GM12878 (cell line): ENCODE measurements around the gene DPY19L3. TPM values are rescaled to one million over a fixed set of nuclear protein-coding genes. Genes with fewer than 3 reads are reported as not detected.

Source experiments
- ATAC-seq: fragments of 200-7000 bp; cut with Tn5 transposase; 3 replicates; pipeline ENCODE4 v1.9.1; 2020; ENCODE audit warnings: mild to moderate bottlenecking, moderate library complexity
- BruUV-seq: library from RNA; stranded (reverse); fragments of 400-500 nt; replicated peaks from 2 replicates; lab custom pipeline; 2021; lab: Mats Ljungman, UMichigan
- CTCF ChIA-PET: fragments of 300-600 bp; sonication (Branson Sonifier 250); formaldehyde crosslinking; extraction: SDS; loops from one replicate; lab custom pipeline; 2021; ENCODE audit warnings: inconsistent platforms; lab: Yijun Ruan, JAX
- POLR2A ChIA-PET: fragments of 350-600 bp; formaldehyde crosslinking; extraction: SDS; loops from one replicate; lab custom pipeline; 2021; ENCODE audit warnings: inconsistent platforms; lab: Charles Lee
- RAD21 ChIA-PET: fragments of 300-600 bp; sonication (Branson Sonifier 250); formaldehyde crosslinking; loops from one replicate; lab custom pipeline; 2023; ENCODE audit warnings: antibody characterized with exemption; ENCODE audit not compliant: unreplicated experiment; lab: Charles Lee
- SMC1A ChIA-PET: fragments of 300-600 bp; sonication (Branson Sonifier 250); formaldehyde crosslinking; loops from one replicate; lab custom pipeline; 2023; ENCODE audit not compliant: unreplicated experiment, uncharacterized antibody; lab: Charles Lee
- DNase-seq: peaks from one replicate; pipeline ENCODE4 v3.0.0-alpha.2; 2011; ENCODE audit warnings: low read depth, low spot score
- FAIRE-seq: peaks from 3 replicates; lab custom pipeline; 2011; peaks lifted over from hg19 to GRCh38; lab: Jason Lieb, UNC
- H2AFZ ChIP-seq: 2 replicates; pipeline ENCODE4 v1.6.0; 2011; ENCODE audit warnings: low read depth, low read length, control low read depth; ENCODE audit not compliant: control insufficient read depth
- H3K27ac ChIP-seq: 2 replicates; pipeline ENCODE4 v1.5.1; 2011; ENCODE audit warnings: control low read depth; ENCODE audit not compliant: control insufficient read depth, insufficient read depth
- H3K27me3 ChIP-seq, 2 experiments: replicated peaks in 1 of 2; 2 replicates each; pipeline versions ENCODE4 v1.6.0 to v1.6.1; 2011; ENCODE audit warnings: low read length in 1 of 2; ENCODE audit not compliant: control insufficient read depth in 2 of 2, insufficient read depth in 2 of 2
- H3K36me3 ChIP-seq, 2 experiments: 2 replicates each; pipeline ENCODE4 v1.5.1; 2011; ENCODE audit warnings: low read length in 1 of 2; ENCODE audit not compliant: control insufficient read depth in 2 of 2, insufficient read depth in 2 of 2
- H3K4me1 ChIP-seq: 2 replicates; pipeline ENCODE4 v1.6.1; 2011; ENCODE audit warnings: mild to moderate bottlenecking, low read length, moderate library complexity, mixed read lengths; ENCODE audit not compliant: control insufficient read depth, insufficient read depth
- H3K4me2 ChIP-seq: 2 replicates; pipeline ENCODE4 v1.6.0; 2011; ENCODE audit warnings: control low read depth; ENCODE audit not compliant: control insufficient read depth, insufficient read depth
- H3K4me3 ChIP-seq: fragments of 200-600 bp; sonication (generic); 2 replicates; pipeline ENCODE4 v1.5.1; 2016
- H3K79me2 ChIP-seq: 2 replicates; pipeline ENCODE4 v1.6.0; 2011; ENCODE audit warnings: low read length; ENCODE audit not compliant: control insufficient read depth, insufficient read depth
- H3K9ac ChIP-seq: 2 replicates; pipeline ENCODE4 v1.8.0; 2011; ENCODE audit warnings: low read length, control low read depth, mixed read lengths; ENCODE audit not compliant: control insufficient read depth, insufficient read depth
- H3K9me3 ChIP-seq: replicated peaks from 3 replicates; pipeline ENCODE4 v1.5.1; 2011; ENCODE audit warnings: mild to moderate bottlenecking, low read length; ENCODE audit not compliant: control insufficient read depth, insufficient read depth
- H4K20me1 ChIP-seq: 2 replicates; pipeline ENCODE4 v1.6.0; 2011; ENCODE audit not compliant: control insufficient read depth, insufficient read depth
- CBX5 ChIP-seq: sonication (generic); IDR thresholded peaks from 2 replicates; pipeline ENCODE4 v1.6.1; 2016; ENCODE audit warnings: low read depth, moderate library complexity, mild to moderate bottlenecking, inconsistent platforms
- NR2C2 ChIP-seq: IDR thresholded peaks from 2 replicates; pipeline ENCODE4 v1.6.1; 2011; ENCODE audit warnings: borderline replicate concordance, low read depth; ENCODE audit not compliant: control insufficient read depth, insufficient read length
- RBBP5 ChIP-seq: fragments of 200-600 bp; sonication (generic); conservative IDR thresholded peaks from 2 replicates; pipeline ENCODE4 v1.6.1; 2016
- SMAD1 ChIP-seq: fragments of 450-650 bp; IDR thresholded peaks from 2 replicates; pipeline ENCODE4 v1.6.1; 2018; ENCODE audit warnings: mild to moderate bottlenecking, low read depth; ENCODE audit not compliant: partially characterized antibody
- SP1 ChIP-seq: IDR thresholded peaks from one replicate; pipeline ENCODE4 v1.6.1; 2011; ENCODE audit warnings: low read depth, low read length
- SREBF2 ChIP-seq: IDR thresholded peaks from 2 replicates; pipeline ENCODE4 v1.6.1; 2012; ENCODE audit warnings: mild to moderate bottlenecking, low read length
- WGBS: methylation state at CpG from one replicate; pipeline ENCODE4 v1.1.6; 2016; ENCODE audit warnings: low lambda C conversion rate; ENCODE audit not compliant: insufficient replicate concordance, insufficient coverage; ENCODE audit errors: missing lambda C conversion rate; 5-methylcytosine and 5-hydroxymethylcytosine counted together
- in situ Hi-C: fragments of 300-500 bp; cut with MboI; formaldehyde crosslinking; loops from 9 replicates; pipeline ENCODE4 v1.14.3; 2018; ENCODE audit warnings: mixed read lengths
- intact Hi-C: fragments of 100-400 bp; cut with micrococcal nuclease; formaldehyde crosslinking; loops from one replicate; pipeline ENCODE4 v1.14.2; 2022; ENCODE audit not compliant: unreplicated experiment
- polyA plus RNA-seq, 11 experiments: library from polyadenylated mRNA; depleted of rRNA in 4 of 11; unstranded in 6 of 11; stranded (reverse) in 5 of 11; fragments of >200 nt; fragmentation: Nextera tagmentation in 4 of 11; fragmentation: Illumina TruSeq in 1 of 11; extraction: Ambion mirVana in 4 of 11; extraction: Trizol in 1 of 11; gene quantifications; 1 replicate in 1 of 11; 2 replicates in 10 of 11; pipeline versions ENCODE4 v1.2.1 to v1.2.3, GENCODE V29; 2011 to 2016; ENCODE audit warnings: inconsistent platforms in 2 of 11, missing spikeins in 2 of 11, low read depth in 1 of 11
- total RNA-seq, 4 experiments: library from RNA; depleted of rRNA in 3 of 4; stranded (reverse); fragments of >200 nt in 3 of 4; fragmentation: Illumina TruSeq in 1 of 4; extraction: Trizol in 1 of 4; gene quantifications; 2 replicates each; pipeline versions ENCODE4 v1.2.1 to v1.2.3, GENCODE V29; 2013 to 2021
- TF ChIP-seq, protein P1 (sequence below), 3 experiments: IDR thresholded peaks in 2 of 3; conservative IDR thresholded peaks in 1 of 3; 2 replicates each; pipeline ENCODE4 v1.5.1; 2011; ENCODE audit warnings: low read depth in 3 of 3, low read length in 3 of 3, mild to moderate bottlenecking in 3 of 3, control low read depth in 2 of 3, moderate library complexity in 2 of 3, inconsistent platforms in 1 of 3, mixed read lengths in 1 of 3; ENCODE audit not compliant: control insufficient read depth in 2 of 3, insufficient read depth in 1 of 3; ENCODE audit errors: extremely low read depth in 1 of 3

DPY19L3 gene
- total and polyA plus RNA-seq, 10 of the 15 experiments (the other 5 are each of a cell fraction or from before 2014, with no cell fraction given): 2.5 to 30.2 (median 13.7) TPM

- SMC1A ChIA-PET: no interaction called here
- no peaks in the 10 kb centered on the region for H4K20me1 ChIP-seq
- BruUV-seq: no TSS peak
- no peaks in the 10 kb centered on the region for H3K79me2 ChIP-seq
- H3K9me3 ChIP-seq: no peaks in the 10 kb centered on the region
- H3K4me1 ChIP-seq: no peaks in the 10 kb centered on the region
- H3K36me3 ChIP-seq: no peaks in the 10 kb centered on the region
- ATAC-seq (no peak), FAIRE-seq (no peak), DNase-seq (no peak)
- CTCF ChIA-PET: no interaction called here
- intact Hi-C loops: no loop called here
- H3K4me2 ChIP-seq: no peak overlapping the region
- no peak overlapping the region for H3K27ac ChIP-seq
- no peak overlapping the region for H3K9ac ChIP-seq
- in situ Hi-C loops: no loop called here
- no peak overlapping the region for H2AFZ ChIP-seq
- H3K27me3 ChIP-seq: no peaks in the 10 kb centered on the region
- POLR2A ChIA-PET: no interaction called here
- no peak overlapping the region for H3K4me3 ChIP-seq
- TF ChIP-seq NR2C2 (no peak), SREBF2 (no peak), CBX5 (no peak), SMAD1 (no peak)
- TF ChIP-seq, protein P1, sequence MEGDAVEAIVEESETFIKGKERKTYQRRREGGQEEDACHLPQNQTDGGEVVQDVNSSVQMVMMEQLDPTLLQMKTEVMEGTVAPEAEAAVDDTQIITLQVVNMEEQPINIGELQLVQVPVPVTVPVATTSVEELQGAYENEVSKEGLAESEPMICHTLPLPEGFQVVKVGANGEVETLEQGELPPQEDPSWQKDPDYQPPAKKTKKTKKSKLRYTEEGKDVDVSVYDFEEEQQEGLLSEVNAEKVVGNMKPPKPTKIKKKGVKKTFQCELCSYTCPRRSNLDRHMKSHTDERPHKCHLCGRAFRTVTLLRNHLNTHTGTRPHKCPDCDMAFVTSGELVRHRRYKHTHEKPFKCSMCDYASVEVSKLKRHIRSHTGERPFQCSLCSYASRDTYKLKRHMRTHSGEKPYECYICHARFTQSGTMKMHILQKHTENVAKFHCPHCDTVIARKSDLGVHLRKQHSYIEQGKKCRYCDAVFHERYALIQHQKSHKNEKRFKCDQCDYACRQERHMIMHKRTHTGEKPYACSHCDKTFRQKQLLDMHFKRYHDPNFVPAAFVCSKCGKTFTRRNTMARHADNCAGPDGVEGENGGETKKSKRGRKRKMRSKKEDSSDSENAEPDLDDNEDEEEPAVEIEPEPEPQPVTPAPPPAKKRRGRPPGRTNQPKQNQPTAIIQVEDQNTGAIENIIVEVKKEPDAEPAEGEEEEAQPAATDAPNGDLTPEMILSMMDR (IDR thresholded peaks at IDR 0.05 in 2 of 3, conservative IDR thresholded peaks at IDR 0.05 in 1 of 3; ENCODE audit: control insufficient read depth in 2 of 3, extremely low read depth in 1 of 3, insufficient read depth in 1 of 3, low read depth in 3 of 3, low read length in 3 of 3): no peak
- 0% methylated on average over 1 of the region's 1 CpG for WGBS
- RAD21 ChIA-PET: no interaction called here
Observed at GRCh38 chr19:32519023-32519422, 113.5 kb downstream of the DPY19L3 start.

GRCh38 chr19:32522967-32523366 is 117.4 kb downstream of the DPY19L3 start:
- H4K20me1 ChIP-seq: no peaks in the 10 kb centered on the region
- no peak overlapping the region for H3K4me3 ChIP-seq
- WGBS: 51% methylated on average over 9 of the region's 9 CpGs
- H3K9ac ChIP-seq: no peak overlapping the region
- H3K36me3 ChIP-seq: no peaks in the 10 kb centered on the region
- no peaks in the 10 kb centered on the region; the same call in 2 of the 3 replicates for H3K9me3 ChIP-seq
- H2AFZ ChIP-seq: no peak overlapping the region
- H3K27ac ChIP-seq: no peak overlapping the region
- H3K79me2 ChIP-seq: no peaks in the 10 kb centered on the region
- intact Hi-C loops: no loop called here
- ChIA-PET POLR2A (no interaction called here), SMC1A (no interaction called here), RAD21 (no interaction called here), CTCF (no interaction called here)
- H3K4me2 ChIP-seq: no peak overlapping the region
- DNase-seq (no peak), ATAC-seq (no peak), FAIRE-seq (no peak)
- no TSS peak for BruUV-seq
- H3K4me1 ChIP-seq: no peaks in the 10 kb centered on the region
- in situ Hi-C loops: no loop called here
- H3K27me3 ChIP-seq: no peaks in the 10 kb centered on the region
- TF ChIP-seq RBBP5: no peak
- TF ChIP-seq SP1: no peak
